Measurements from ENCODE around the gene HGS. TPM values are rescaled to one million over a fixed set of nuclear protein-coding genes. Genes with fewer than 3 reads are reported as not detected.
"Not testable (repeated sequence)": the region's sequence is repeated elsewhere in the genome, so short reads cannot be mapped to it uniquely, and the experiment has no call there.

Gene HGS
- total RNA-seq, 1 donor from 2014 or later = 44.4 TPM

DNA sequence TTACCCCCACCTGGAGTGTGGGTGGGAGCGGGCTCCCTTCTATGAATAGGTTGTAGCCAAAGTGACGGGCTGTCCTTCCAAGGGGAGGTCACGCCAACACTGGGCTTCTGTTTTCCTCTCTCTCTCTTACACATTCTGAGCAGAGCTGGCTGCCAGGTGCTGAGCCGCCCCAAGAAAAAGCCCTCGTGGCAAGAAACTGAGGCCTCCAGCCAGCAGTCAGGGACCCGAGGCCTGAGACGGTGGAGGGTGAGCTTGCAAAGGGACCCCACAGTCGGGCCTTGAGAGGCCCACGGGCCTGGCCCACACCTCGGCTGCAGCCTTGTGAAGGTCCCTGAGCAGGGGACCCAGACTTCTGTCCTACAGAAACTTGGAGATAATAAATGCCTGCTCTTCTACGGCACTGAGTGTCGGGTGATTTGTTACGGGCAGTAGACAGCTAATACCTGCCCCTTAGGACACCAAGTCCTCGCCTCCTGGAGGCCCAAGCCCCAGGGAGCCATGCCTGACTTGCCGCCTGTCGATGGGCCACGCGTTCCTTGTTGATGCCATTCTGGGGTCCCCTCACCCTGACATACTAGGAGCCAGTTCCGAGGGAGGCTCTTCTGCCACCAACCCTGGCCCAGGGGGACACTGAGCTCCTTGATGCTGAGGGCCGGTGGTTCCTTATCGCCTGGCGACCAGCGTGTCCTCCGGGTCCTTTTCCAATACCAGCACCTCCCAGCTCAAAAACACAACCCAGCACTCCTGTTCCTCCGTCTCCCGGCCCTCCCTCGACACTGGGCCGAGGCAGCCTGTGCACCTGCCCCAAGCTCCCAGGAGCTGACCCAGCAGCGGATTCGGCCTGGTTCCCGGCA lies 54.4 kb downstream of the HGS start:
- no peak for FAIRE-seq

DNA sequence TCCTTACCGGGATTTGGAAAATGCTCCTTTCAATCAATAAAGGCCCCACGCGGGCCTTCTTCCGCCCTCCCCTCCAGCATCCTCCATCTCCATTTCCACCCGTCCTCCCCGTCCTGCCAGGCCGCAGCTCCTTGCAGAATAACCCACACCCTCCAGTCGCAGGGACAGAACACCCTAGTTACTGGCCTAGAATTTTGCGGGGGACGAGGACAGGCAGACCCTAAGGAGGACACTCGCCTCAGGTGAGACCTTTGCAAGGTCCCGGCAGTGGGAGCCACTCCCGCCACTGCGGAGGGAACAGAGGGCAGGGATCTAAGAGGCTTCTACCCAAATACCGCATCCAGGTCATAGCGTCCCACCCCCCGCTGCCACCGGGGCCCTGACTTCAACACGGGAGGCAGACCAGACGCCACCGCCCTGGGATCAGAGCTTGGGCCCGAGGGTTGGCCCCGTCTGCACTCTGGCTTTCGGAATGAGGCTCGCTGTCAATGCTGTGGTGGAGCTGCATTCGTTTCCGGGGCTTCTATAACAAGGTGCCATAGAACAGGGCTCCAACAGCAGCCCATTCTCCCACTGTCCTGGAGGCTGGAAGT lies 55.1 kb downstream of the HGS start:
- FAIRE-seq (no peak), DNase-seq (ENCODE audit: low spot score in 2 of 2) (no peak)

More for the DNA sequence above, 54.4 kb downstream of the HGS start:
- DNase-seq (ENCODE audit: low spot score in 2 of 2) = no peak

GRCh38 chr17:81739593-81739992 lies 55.8 kb downstream of the HGS start:
- DNase-seq (ENCODE audit: low spot score in 2 of 2); FAIRE-seq: not testable (repeated sequence)

- FAIRE-seq = no peak
Measured at GRCh38 chr17:81740395-81740961, 56.7 kb downstream of the HGS start.

GRCh38 chr17:81741049-81741593 lies 57.3 kb downstream of the HGS start:
- FAIRE-seq (no peak), DNase-seq (ENCODE audit: low spot score in 2 of 2) (no peak)

More at GRCh38 chr17:81740395-81740961, 56.7 kb downstream of the HGS start:
- no peak for DNase-seq (ENCODE audit: low spot score in 2 of 2)

GRCh38 chr17:81741594-81742452 lies 58.0 kb downstream of the HGS start:
- no peak for FAIRE-seq
- no peak for DNase-seq (ENCODE audit: low spot score in 2 of 2)

Small RNA genes lying within 50 kb of the gene (small RNA-seq; reads per million reads assigned to genes)
- 0.08 reads per million for gene MIR6786

Other genes with a start within 250 kb of the HGS start
- 5,358 TPM for gene ACTG1, start 171.2 kb upstream of the HGS start, total RNA-seq
- gene FSCN2, start 155.6 kb upstream of the HGS start, total RNA-seq = 4.9 TPM
- 21.6 TPM for gene FAAP100, start 131.7 kb upstream of the HGS start, total RNA-seq
- gene NPLOC4, start 46.9 kb upstream of the HGS start, total RNA-seq = 39.9 TPM
- gene TSPAN10, start 46.8 kb upstream of the HGS start, total RNA-seq = not detected
- not detected for gene PDE6G, start 27.5 kb upstream of the HGS start, total RNA-seq
- gene OXLD1, start 17.4 kb upstream of the HGS start, total RNA-seq = 8.2 TPM
- 6.1 TPM for gene CCDC137, start 17.3 kb upstream of the HGS start, total RNA-seq
- 40.4 TPM for gene ARL16, start 214 bp upstream of the HGS start, total RNA-seq
- 4.9 TPM for gene MRPL12, start 19.4 kb downstream of the HGS start, total RNA-seq
- 4.9 TPM for gene SLC25A10, start 28.3 kb downstream of the HGS start, total RNA-seq
- gene GCGR, start 120.1 kb downstream of the HGS start, total RNA-seq = not detected
- gene MCRIP1, start 149.3 kb downstream of the HGS start, total RNA-seq = 86.4 TPM
- not detected for gene PPP1R27, start 151.0 kb downstream of the HGS start, total RNA-seq
- gene P4HB, start 176.5 kb downstream of the HGS start, total RNA-seq = 66.0 TPM
- 22.4 TPM for gene ARHGDIA, start 187.3 kb downstream of the HGS start, total RNA-seq
- gene ALYREF, start 207.6 kb downstream of the HGS start, total RNA-seq = 92.1 TPM
- gene ANAPC11, start 207.7 kb downstream of the HGS start, total RNA-seq = 60.3 TPM
- gene NPB, start 218.2 kb downstream of the HGS start, total RNA-seq = 1.2 TPM
- 28.9 TPM for gene PCYT2, start 227.4 kb downstream of the HGS start, total RNA-seq
- gene SIRT7, start 234.2 kb downstream of the HGS start, total RNA-seq = 8.6 TPM
- 13.9 TPM for gene MAFG, start 243.7 kb downstream of the HGS start, total RNA-seq